GM21529 (cell line): ENCODE results near the gene MACROH2A2.
"Not testable (repeated sequence)": the region's sequence is repeated elsewhere in the genome, so short reads cannot be mapped to it uniquely, and the experiment has no call there.

Experiments used
- ATAC-seq: cut with Tn5 transposase; IDR thresholded peaks from one replicate; pipeline ENCODE4 v1.9.1; 2021; ENCODE audit not compliant: unreplicated experiment

Gene MACROH2A2

GRCh38 chr10:70066190-70066589, 13.5 kb downstream of the MACROH2A2 start:
- ATAC-seq, result no peak

DNA sequence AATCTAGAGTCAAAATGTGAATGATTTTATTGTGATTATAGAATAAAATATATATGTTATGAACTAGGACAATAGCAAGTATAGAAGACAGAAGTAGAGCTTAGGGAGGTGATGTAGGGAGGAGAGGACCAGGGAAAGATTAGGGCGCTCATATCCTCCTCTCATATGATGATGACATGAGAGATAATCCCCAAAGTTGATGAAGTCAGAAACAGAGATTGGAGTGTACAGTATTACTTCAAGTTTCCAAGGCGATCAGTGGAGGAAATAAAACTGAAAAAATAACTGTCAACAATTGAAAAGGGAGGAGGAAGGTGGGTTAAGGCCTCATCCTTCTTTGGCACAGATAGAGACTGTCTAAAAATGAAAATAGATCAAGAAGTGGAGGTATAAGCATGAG, 14.9 kb downstream of the MACROH2A2 start:
- no peak for ATAC-seq

DNA sequence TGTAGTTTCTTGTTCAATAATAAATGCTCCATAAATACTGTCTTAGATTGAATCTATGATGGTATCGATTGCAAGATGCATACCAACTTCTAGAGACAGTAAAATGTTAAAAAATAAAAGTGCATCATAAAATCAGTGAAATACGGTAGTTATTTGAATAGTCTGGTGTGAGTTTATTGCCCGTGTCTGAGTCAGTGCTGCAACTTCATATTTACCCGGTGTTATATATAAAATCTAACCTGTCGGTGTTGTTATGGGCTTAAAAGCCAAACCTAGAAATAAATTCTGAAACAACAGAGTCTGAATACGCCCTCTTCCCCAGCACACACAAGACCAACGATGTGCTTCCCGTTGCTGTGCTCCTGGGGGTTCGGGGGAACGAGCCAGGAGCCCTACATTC, 16.3 kb downstream of the MACROH2A2 start:
- ATAC-seq, result no peak

DNA sequence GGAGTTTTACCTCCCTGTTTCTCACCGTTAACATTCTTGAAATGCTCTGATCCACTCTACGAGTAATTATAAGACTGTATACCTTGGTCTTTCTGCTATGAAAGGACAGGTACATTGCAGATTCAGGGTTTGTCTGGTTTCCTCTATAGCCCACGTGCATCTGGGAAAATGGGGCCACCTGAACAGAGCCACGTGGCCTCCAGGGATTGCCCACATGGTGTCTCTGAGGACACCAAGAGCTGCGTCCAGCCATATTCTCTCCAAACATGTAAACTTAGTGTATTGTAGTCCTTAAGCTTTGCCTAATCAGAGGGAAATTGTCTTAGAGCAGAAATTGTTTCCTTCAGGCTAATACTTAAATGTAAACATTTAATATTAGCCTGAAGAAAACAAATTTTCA, 16.7 kb downstream of the MACROH2A2 start:
- ATAC-seq, result no peak

GRCh38 chr10:70070834-70071233, 18.2 kb downstream of the MACROH2A2 start:
- ATAC-seq, result no peak

GRCh38 chr10:70074165-70074564, 21.5 kb downstream of the MACROH2A2 start:
- no peak for ATAC-seq

- no peak for ATAC-seq
Measured at GRCh38 chr10:70074971-70075370, 22.3 kb downstream of the MACROH2A2 start.

- no peak for ATAC-seq
Measured at GRCh38 chr10:70078329-70078728, 25.7 kb downstream of the MACROH2A2 start.

DNA sequence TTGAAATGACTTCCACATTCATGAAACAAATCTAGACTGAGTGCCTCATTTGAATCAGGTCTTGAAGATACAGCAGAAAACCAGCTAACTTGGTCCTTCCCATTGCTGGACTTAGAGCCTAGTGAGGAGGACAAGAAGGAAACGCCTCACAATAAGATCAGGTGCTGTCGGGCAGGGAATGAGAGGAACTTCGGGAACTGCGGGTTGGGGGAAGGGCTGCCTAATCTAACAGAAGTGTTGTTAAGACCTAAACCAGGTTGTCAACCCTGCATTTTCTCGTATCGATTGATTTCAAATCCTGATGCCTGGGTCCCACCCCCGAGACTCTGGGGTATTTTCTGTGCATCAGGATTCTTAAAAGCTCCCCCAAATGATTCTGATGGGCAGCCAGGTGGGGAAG, 26.3 kb downstream of the MACROH2A2 start:
- ATAC-seq, result no peak

DNA sequence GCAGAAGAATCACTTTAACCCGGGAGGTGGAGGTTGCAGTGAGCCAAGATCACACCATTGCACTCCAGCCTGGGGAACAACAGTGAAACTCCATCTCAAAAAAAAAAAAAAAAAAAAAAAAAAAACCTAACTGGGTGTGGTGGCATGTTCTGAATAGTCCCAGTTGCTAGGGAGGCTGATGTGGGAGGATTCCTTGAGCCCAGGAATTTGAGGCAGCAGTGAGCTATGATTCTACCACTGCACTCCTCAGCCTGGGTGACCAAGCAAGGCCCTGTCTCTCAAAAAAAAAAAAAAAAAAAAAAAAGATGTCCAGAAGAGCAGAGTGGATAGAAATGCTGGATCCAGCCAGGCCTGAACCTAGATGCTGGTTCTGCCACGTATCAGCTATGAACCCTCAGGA, 28.1 kb downstream of the MACROH2A2 start:
- not testable (repeated sequence) for ATAC-seq

DNA sequence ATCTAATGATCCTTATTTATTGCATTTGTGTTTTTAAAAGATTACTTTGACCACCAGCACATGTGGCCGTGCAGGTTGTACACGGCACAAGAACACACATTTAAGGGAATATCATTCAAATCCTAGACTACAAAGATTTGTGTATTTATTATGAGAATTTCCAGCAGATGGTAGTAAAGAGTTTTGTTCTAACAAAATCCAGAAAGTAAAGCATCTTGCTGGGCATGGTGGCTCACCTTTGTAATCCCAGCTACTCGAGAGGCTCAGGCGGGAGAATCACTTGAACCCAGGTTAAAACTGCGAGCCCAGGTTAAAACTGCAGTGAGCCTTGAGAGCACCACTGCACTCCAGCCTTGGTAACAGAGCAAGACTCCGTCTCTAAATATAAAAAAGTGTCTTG, 31.5 kb downstream of the MACROH2A2 start:
- no peak for ATAC-seq

DNA sequence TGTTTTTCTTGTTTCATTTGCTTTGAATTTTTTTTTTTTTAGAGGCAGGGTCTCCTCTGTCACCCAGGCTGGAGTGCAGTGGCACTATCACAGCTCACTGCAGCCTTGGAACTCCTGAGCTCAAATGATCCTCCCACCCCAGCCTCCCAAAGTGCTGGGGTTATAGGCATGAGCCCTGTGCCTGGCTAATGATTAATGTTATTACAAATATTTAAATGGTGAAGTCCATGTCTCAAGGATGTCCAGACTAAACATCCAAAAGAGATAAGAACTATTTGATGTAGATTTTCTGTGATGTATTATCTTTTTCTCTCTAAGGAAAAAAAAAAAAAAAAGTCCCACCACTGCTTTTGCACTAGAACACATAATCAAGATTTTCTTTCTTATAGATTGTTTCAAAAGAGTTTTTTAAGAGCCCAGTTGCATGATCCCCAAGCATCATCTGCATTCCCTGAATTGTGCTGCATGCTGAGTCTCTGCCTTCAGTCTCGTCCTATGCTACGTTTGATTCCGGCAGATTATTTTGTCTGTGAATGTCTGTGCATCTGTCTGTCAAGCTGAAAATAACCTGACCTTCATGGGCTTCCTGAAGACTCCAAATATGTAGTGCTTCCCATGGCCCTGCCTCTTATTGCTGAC, 33.4 kb downstream of the MACROH2A2 start:
- ATAC-seq, result no peak

DNA sequence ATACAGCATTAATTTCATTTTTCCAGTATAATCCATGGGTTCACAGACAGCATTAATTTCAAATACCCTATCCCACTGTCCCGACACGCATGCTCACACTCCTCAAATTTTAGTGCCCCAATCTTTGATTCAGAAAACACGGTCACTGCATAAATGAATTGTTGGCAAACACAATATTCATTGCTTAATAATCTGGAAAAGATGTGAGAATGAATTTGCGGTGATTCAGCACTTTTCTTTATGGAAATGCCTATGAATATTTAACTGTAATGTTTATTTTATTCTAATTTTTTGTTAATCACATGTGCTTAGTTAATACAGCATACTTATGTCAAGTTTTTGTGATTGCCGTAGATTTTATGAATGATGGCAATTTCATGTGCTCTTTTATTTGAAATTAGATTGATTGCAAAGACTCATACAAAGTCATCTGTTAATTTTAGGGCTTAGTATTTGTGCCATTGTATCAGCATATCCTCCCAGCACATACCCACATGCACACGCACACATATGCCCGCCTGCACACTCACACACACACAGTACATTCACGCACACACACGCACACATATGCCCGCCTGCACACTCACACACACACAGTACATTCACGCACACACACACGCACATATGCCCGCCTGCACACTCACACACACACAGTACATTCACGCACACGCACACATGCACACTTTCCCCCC, 35.1 kb downstream of the MACROH2A2 start:
- no peak for ATAC-seq

DNA sequence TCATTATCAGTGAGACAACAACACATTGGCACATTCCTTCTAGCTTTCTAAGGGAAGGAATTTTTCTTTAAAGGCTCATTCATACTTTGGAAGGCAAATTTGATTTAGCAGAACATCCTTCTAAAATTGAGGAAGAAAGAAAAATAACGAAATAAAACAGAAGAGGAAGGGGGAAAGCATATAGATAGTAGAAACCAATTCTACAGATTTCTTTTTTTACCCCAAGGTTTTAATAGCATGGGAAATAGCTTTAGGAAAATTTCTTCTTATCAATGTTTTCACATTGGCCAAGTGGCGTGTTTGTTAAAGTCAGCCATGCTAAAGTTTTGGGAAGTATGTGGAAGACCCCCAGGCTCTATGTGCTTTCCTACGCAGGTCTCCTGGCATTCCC, 35.7 kb downstream of the MACROH2A2 start:
- no peak for ATAC-seq

- no peak for ATAC-seq
Measured at GRCh38 chr10:70090013-70090412, 37.4 kb downstream of the MACROH2A2 start.

- no peak for ATAC-seq
Measured at GRCh38 chr10:70090951-70091350, 38.3 kb downstream of the MACROH2A2 start.

DNA sequence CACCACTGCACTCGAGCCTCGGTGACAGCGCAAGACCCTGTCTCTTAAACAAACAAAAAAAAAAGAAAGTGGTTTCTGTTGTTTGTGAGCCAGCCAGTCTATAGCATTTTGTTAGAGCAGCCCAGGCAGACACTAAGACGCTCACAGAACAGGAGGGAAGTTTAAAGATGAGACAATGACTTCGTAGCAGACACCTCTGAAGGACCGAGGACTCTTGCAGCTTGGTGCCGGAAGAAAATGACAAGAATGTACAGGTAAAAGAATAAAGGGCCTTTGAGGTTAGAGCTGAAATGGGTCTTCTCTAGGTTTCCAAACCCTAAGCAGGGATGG, 39.7 kb downstream of the MACROH2A2 start:
- ATAC-seq, result no peak

DNA sequence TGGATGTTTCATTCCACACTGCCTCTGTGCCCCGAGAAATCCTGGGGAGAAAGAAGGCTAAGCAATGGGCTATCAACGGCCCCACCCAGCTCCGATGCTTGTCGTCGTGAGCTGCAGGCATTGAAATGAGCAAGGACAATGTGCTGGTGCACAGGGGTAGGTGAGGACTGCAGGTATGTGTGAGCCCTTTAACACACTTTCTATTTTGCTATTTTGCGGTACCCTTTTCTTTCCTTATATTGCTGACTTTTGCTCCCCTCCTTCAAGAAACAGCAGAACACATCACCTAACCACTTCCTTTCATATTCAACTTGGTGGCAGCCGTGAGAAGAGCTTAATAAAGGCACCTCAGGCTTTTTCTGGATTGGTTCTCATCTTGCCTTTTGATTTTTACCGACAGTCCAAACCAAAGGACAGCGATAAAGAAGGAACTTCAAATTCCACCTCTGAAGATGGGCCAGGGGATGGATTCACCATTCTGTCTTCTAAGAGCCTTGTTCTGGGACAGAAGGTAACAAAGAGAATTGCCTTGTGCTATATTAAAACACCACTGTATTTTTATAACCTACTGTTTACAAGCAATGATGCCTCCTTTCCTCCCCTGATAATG, 40.8 kb downstream of the MACROH2A2 start:
- ATAC-seq, result no peak

- no peak for ATAC-seq
Measured at GRCh38 chr10:70094250-70094649, 41.6 kb downstream of the MACROH2A2 start.

- ATAC-seq, result no peak
Measured at GRCh38 chr10:70096016-70096704, 43.5 kb downstream of the MACROH2A2 start.

DNA sequence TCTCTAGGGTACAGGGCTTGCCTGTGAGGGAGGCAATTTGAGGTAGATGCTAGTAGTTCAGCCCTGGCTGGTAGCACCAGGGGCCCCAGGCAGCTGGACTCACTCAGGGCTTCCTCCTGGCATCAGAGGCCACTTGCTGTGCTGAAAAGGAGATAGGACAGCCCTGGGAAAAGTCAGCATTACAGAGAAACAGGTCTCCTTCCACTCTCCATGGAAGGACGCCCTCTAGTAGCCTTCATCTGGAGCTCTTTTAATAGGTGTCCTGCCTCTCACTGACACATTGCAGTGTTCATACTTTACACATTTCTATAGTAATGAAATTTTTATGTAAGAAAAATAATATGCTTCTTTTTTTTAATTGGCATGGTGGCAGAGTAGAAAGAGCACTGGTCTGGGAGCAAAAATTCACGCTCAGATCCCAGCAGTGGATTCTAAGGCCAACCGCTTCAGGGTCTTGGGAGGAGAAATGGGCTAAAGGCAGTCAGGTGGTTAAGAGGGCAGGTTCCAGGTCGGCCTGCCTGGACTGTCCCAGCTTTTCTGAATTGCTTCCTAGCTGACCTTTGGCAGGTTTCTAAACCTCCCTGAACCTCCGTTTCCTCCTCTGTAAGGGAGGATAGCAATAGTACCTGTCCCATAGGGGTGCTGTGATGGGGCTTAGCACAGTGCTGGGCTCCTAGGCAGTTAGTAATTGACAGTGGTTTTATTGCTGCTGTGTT, 44.2 kb downstream of the MACROH2A2 start:
- ATAC-seq, result no peak
